COLO668 (cell line): Measurements from ENCODE around the gene CES1.
"Not testable (repeated sequence)": the region's sequence is repeated elsewhere in the genome, so short reads cannot be mapped to it uniquely, and the experiment has no call there.

Source experiments
- DNase-seq: peaks from one replicate; lab custom pipeline; 2025; ENCODE audit not compliant: unreplicated experiment; lab: John Stamatoyannopoulos, UW

The CES1 gene

GRCh38 chr16:55832773-55833691 is at the start of gene CES1:
TSS of gene CES1 (minus strand) at chr16:55833096. CDS start at chr16:55833055, 41 bp downstream.
- DNase-seq = no peak

- no peak for DNase-seq
Observed at GRCh38 chr16:55876854-55877253, 44.0 kb upstream of the CES1 start.

GRCh38 chr16:55875273-55875672 is 42.4 kb upstream of the CES1 start, which contains the start of gene CES5A:
TSS of gene CES5A (minus strand) at chr16:55875373. CDS start at chr16:55875221, 152 bp downstream.
- DNase-seq = no peak

- DNase-seq = no peak
Observed at GRCh38 chr16:55873122-55873521, 40.2 kb upstream of the CES1 start.

GRCh38 chr16:55872130-55872529 is 39.2 kb upstream of the CES1 start:
- DNase-seq = no peak

- DNase-seq = no peak
Observed at GRCh38 chr16:55871411-55872038, 38.6 kb upstream of the CES1 start.

- no peak for DNase-seq
Observed at GRCh38 chr16:55868980-55869379, 36.1 kb upstream of the CES1 start.

- no peak for DNase-seq
Observed at GRCh38 chr16:55868137-55868536, 35.2 kb upstream of the CES1 start.

- DNase-seq = no peak
Observed at GRCh38 chr16:55861288-55861687, 28.4 kb upstream of the CES1 start.

- DNase-seq = not testable (repeated sequence)
Observed at GRCh38 chr16:55857650-55858049, 24.8 kb upstream of the CES1 start.

GRCh38 chr16:55856950-55857349 is 24.1 kb upstream of the CES1 start:
- no peak for DNase-seq

GRCh38 chr16:55853114-55853513 is 20.2 kb upstream of the CES1 start:
- no peak for DNase-seq

- DNase-seq = no peak
Observed at GRCh38 chr16:55849536-55849935, 16.6 kb upstream of the CES1 start.

- no peak for DNase-seq
Observed at GRCh38 chr16:55846598-55847346, 13.9 kb upstream of the CES1 start.

GRCh38 chr16:55843105-55843395 is 10.2 kb upstream of the CES1 start:
- DNase-seq = no peak

GRCh38 chr16:55842369-55843104 is 9.6 kb upstream of the CES1 start:
- no peak for DNase-seq

GRCh38 chr16:55839115-55839514 is 6.2 kb upstream of the CES1 start:
- DNase-seq = no peak

GRCh38 chr16:55836158-55836611 is 3.3 kb upstream of the CES1 start:
- no peak for DNase-seq

- no peak for DNase-seq
Observed at GRCh38 chr16:55835581-55835980, 2.7 kb upstream of the CES1 start.

GRCh38 chr16:55835173-55835572 is 2.3 kb upstream of the CES1 start:
- DNase-seq = not testable (repeated sequence)

GRCh38 chr16:55834049-55834448 is 1.2 kb upstream of the CES1 start:
- DNase-seq = no peak
